Measurements from ENCODE around the gene MRRF.
"Not testable (repeated sequence)": the region's sequence is repeated elsewhere in the genome, so short reads cannot be mapped to it uniquely, and the experiment has no call there.

The MRRF gene

DNA sequence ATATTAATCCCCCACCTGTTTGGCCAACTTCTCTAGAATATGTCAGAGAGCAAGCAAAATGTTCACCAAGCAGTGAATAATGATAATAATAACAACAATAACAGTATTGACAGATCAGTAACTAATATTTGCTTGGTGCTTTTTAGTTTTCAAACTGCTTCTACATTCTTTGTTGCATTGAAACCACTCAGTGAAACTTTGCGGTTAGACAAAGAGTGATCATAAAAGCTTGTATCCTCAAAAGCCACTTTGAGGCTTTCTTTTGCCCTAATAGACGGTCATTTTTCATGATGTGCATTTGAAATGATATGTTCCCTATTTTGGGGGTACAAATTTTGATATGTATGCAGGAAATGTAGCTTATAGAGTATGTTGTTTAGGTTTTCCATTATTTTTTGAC is 62.5 kb downstream of the MRRF start:
- Histone ChIP-seq H3K9ac (ENCODE audit: low read length) (no peak overlapping the region), H3K79me1 (ENCODE audit: low read length) (no peaks in the 10 kb centered on the region), H3K36me3 (ENCODE audit: control insufficient read depth in 1 of 2, insufficient read depth in 2 of 2, low read length in 2 of 2) (peaks cover 8 to 18% of the 10 kb centered on the region in 2 experiments), H2BK120ac (ENCODE audit: insufficient read depth, low read length, poor library complexity) (no peak overlapping the region), H4K91ac (ENCODE audit: low read depth, low read length) (no peak overlapping the region), H3K14ac (ENCODE audit: low read length) (no peak overlapping the region), H3K4me2 (ENCODE audit: low read length) (no peak overlapping the region), H3K4me1 (ENCODE audit: control insufficient read depth in 1 of 2, insufficient read depth in 2 of 2, low read length in 2 of 2) (no peaks in the 10 kb centered on the region), H4K12ac (ENCODE audit: low read depth, low read length) (no peak overlapping the region), H3K18ac (ENCODE audit: low read length) (no peak overlapping the region), H2BK5ac (ENCODE audit: low read depth, low read length, poor library complexity) (no peak overlapping the region), H2BK12ac (ENCODE audit: low read length) (no peak overlapping the region), H4K8ac (ENCODE audit: low read depth, low read length) (no peak overlapping the region), H3K23ac (ENCODE audit: low read length) (no peak overlapping the region), H3K27me3 (ENCODE audit: insufficient read depth, low read length) (no peaks in the 10 kb centered on the region), H3K79me2 (ENCODE audit: control insufficient read depth, insufficient read depth, low read length, poor library complexity) (no peaks in the 10 kb centered on the region), H2AK5ac (ENCODE audit: low read length) (no peak overlapping the region), H3K9me3 (ENCODE audit: insufficient read depth, low read depth, low read length) (no peaks in the 10 kb centered on the region), H3K4ac (ENCODE audit: low read depth, low read length) (no peak overlapping the region), H3K4me3 (ENCODE audit: low read depth, low read length) (no peak overlapping the region), H3K27ac (ENCODE audit: low read depth, low read length) (no peak overlapping the region), H2AFZ (ENCODE audit: insufficient read depth, low read length, poor library complexity) (no peak overlapping the region)
- no CpG with 5 or more reads among the region's 2 CpGs for WGBS (ENCODE audit: extremely low coverage, insufficient coverage, insufficient read length)
- DNase-seq, result no peak

DNA sequence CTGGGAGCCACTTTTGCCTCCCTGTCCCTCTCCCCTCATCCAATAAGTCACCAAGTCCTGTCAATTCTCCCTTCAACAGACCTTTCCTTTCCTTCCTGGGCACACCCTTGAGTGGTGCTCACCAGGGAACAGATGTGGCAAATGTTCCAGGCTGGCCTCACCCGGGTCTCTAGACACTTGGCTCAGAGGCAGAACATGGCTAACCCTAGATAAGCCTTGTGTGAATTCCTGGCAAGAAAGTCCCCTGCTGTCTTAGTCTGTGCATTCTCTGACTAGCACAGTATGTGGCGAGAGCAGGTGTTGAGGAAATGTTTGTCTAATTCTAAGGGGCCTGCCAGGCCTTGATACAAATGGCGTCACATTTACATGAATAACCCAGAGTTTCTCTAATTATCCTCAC is 64.9 kb downstream of the MRRF start:
- no peak overlapping the region for H4K8ac ChIP-seq (ENCODE audit: low read depth, low read length)
- no peak overlapping the region for H3K4me3 ChIP-seq (ENCODE audit: low read depth, low read length)
- H2AFZ ChIP-seq (ENCODE audit: insufficient read depth, low read length, poor library complexity), result no peak overlapping the region
- no peaks in the 10 kb centered on the region for H3K79me1 ChIP-seq (ENCODE audit: low read length)
- H3K4me1 ChIP-seq (ENCODE audit: control insufficient read depth in 1 of 2, insufficient read depth in 2 of 2, low read length in 2 of 2), result no peaks in the 10 kb centered on the region
- no peak overlapping the region for H3K4ac ChIP-seq (ENCODE audit: low read depth, low read length)
- no peak overlapping the region for H2BK120ac ChIP-seq (ENCODE audit: insufficient read depth, low read length, poor library complexity)
- no CpG with 5 or more reads among the region's 3 CpGs for WGBS (ENCODE audit: extremely low coverage, insufficient coverage, insufficient read length)
- no peak overlapping the region for H2BK12ac ChIP-seq (ENCODE audit: low read length)
- H3K9me3 ChIP-seq (ENCODE audit: insufficient read depth, low read depth, low read length), result no peaks in the 10 kb centered on the region
- no peak overlapping the region for H2BK5ac ChIP-seq (ENCODE audit: low read depth, low read length, poor library complexity)
- no peak overlapping the region for H3K27ac ChIP-seq (ENCODE audit: low read depth, low read length)
- H3K36me3 ChIP-seq (ENCODE audit: control insufficient read depth in 1 of 2, insufficient read depth in 2 of 2, low read length in 2 of 2), result no peaks in the 10 kb centered on the region
- H3K4me2 ChIP-seq (ENCODE audit: low read length), result no peak overlapping the region
- no peak overlapping the region for H3K23ac ChIP-seq (ENCODE audit: low read length)
- DNase-seq, result no peak
- H3K18ac ChIP-seq (ENCODE audit: low read length), result no peak overlapping the region
- no peak overlapping the region for H3K9ac ChIP-seq (ENCODE audit: low read length)
- H4K91ac ChIP-seq (ENCODE audit: low read depth, low read length), result no peak overlapping the region
- no peaks in the 10 kb centered on the region for H3K79me2 ChIP-seq (ENCODE audit: control insufficient read depth, insufficient read depth, low read length, poor library complexity)
- H4K12ac ChIP-seq (ENCODE audit: low read depth, low read length), result no peak overlapping the region
- H2AK5ac ChIP-seq (ENCODE audit: low read length), result no peak overlapping the region
- H3K14ac ChIP-seq (ENCODE audit: low read length), result no peak overlapping the region
- no peaks in the 10 kb centered on the region for H3K27me3 ChIP-seq (ENCODE audit: insufficient read depth, low read length)

DNA sequence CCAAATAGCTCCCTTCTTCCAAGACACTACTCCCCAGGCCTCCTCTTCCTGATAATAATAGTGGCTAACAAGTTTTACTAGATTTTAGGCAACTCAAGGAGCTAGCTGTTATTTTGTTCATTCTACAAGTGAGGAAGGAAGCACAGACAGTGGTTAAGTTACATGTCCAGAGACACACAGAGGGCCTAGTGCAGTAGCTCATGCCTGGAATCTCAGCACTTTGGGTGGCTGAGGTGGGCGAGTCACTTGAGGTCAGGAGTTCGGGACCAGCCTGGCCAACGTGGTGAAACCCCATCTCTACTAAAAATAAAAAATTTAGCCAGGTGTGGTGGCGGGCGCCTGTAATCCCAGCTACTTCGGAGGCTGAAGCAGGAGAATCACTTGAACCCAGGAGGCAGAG is 65.8 kb downstream of the MRRF start:
- not testable (repeated sequence) for H3K9ac ChIP-seq (ENCODE audit: low read length); H3K4me3 ChIP-seq (ENCODE audit: low read depth, low read length); H3K36me3 ChIP-seq (ENCODE audit: control insufficient read depth in 1 of 2, insufficient read depth in 2 of 2, low read length in 2 of 2); H3K4me1 ChIP-seq (ENCODE audit: control insufficient read depth in 1 of 2, insufficient read depth in 2 of 2, low read length in 2 of 2); DNase-seq; H3K14ac ChIP-seq (ENCODE audit: low read length); H4K91ac ChIP-seq (ENCODE audit: low read depth, low read length); H3K27me3 ChIP-seq (ENCODE audit: insufficient read depth, low read length); H3K27ac ChIP-seq (ENCODE audit: low read depth, low read length); H2AK5ac ChIP-seq (ENCODE audit: low read length); H3K79me2 ChIP-seq (ENCODE audit: control insufficient read depth, insufficient read depth, low read length, poor library complexity); H3K4me2 ChIP-seq (ENCODE audit: low read length); H2AFZ ChIP-seq (ENCODE audit: insufficient read depth, low read length, poor library complexity); H2BK12ac ChIP-seq (ENCODE audit: low read length); H2BK120ac ChIP-seq (ENCODE audit: insufficient read depth, low read length, poor library complexity); H3K9me3 ChIP-seq (ENCODE audit: insufficient read depth, low read depth, low read length); H3K4ac ChIP-seq (ENCODE audit: low read depth, low read length); H3K23ac ChIP-seq (ENCODE audit: low read length); H4K12ac ChIP-seq (ENCODE audit: low read depth, low read length); H4K8ac ChIP-seq (ENCODE audit: low read depth, low read length); H3K79me1 ChIP-seq (ENCODE audit: low read length); H3K18ac ChIP-seq (ENCODE audit: low read length); H2BK5ac ChIP-seq (ENCODE audit: low read depth, low read length, poor library complexity)
- no CpG with 5 or more reads among the region's 6 CpGs for WGBS (ENCODE audit: extremely low coverage, insufficient coverage, insufficient read length)

DNA sequence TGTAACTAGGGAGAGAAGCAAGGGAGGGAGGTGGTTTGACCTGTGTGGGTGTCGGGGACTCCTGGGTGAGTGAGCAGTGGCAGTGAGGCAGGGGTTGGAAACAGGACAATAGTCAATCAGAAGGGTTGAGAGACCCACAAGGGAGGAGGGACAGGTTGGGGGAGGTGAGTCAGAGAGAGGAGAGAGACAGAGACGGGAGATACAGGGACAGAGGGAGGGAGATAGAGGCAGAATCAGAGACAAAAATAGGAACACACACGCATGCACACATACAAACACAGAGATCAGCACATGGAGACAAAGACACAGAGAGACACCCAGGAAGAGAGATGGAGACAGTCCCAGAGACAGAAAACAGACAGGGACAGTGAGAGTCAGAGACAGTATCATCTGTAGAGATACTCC is 66.8 kb downstream of the MRRF start:
- WGBS (ENCODE audit: extremely low coverage, insufficient coverage, insufficient read length), result no CpG with 5 or more reads among the region's 3 CpGs
- H3K4ac ChIP-seq (ENCODE audit: low read depth, low read length), result no peak overlapping the region
- DNase-seq, result no peak
- no peaks in the 10 kb centered on the region for H3K36me3 ChIP-seq (ENCODE audit: control insufficient read depth in 1 of 2, insufficient read depth in 2 of 2, low read length in 2 of 2)
- H2BK120ac ChIP-seq (ENCODE audit: insufficient read depth, low read length, poor library complexity), result no peak overlapping the region
- H4K8ac ChIP-seq (ENCODE audit: low read depth, low read length), result no peak overlapping the region
- H3K4me3 ChIP-seq (ENCODE audit: low read depth, low read length), result no peak overlapping the region
- H3K18ac ChIP-seq (ENCODE audit: low read length), result no peak overlapping the region
- no peaks in the 10 kb centered on the region for H3K27me3 ChIP-seq (ENCODE audit: insufficient read depth, low read length)
- no peak overlapping the region for H3K23ac ChIP-seq (ENCODE audit: low read length)
- H3K4me2 ChIP-seq (ENCODE audit: low read length), result no peak overlapping the region
- no peak overlapping the region for H3K14ac ChIP-seq (ENCODE audit: low read length)
- H3K27ac ChIP-seq (ENCODE audit: low read depth, low read length), result no peak overlapping the region
- no peak overlapping the region for H2AK5ac ChIP-seq (ENCODE audit: low read length)
- no peak overlapping the region for H2BK5ac ChIP-seq (ENCODE audit: low read depth, low read length, poor library complexity)
- H3K9ac ChIP-seq (ENCODE audit: low read length), result no peak overlapping the region
- H3K79me2 ChIP-seq (ENCODE audit: control insufficient read depth, insufficient read depth, low read length, poor library complexity), result no peaks in the 10 kb centered on the region
- H3K79me1 ChIP-seq (ENCODE audit: low read length), result no peaks in the 10 kb centered on the region
- no peak overlapping the region for H4K12ac ChIP-seq (ENCODE audit: low read depth, low read length)
- H2BK12ac ChIP-seq (ENCODE audit: low read length), result no peak overlapping the region
- H3K9me3 ChIP-seq (ENCODE audit: insufficient read depth, low read depth, low read length), result no peaks in the 10 kb centered on the region
- no peak overlapping the region for H2AFZ ChIP-seq (ENCODE audit: insufficient read depth, low read length, poor library complexity)
- no peak overlapping the region for H4K91ac ChIP-seq (ENCODE audit: low read depth, low read length)
- no peaks in the 10 kb centered on the region for H3K4me1 ChIP-seq (ENCODE audit: control insufficient read depth in 1 of 2, insufficient read depth in 2 of 2, low read length in 2 of 2)

All from trophoblast cell (in vitro differentiated cells and primary cell).